HEK293 (cell line): ENCODE data around the gene VSIR.

Experiments used
- CTCF ChIA-PET: fragments of 350-600 bp; formaldehyde crosslinking; extraction: SDS; loops from one replicate; lab custom pipeline; 2021; ENCODE audit warnings: antibody characterized with exemption; lab: Yijun Ruan, JAX
- POLR2A ChIA-PET: fragments of 300-600 bp; formaldehyde crosslinking; extraction: SDS; loops from one replicate; lab custom pipeline; 2020; ENCODE audit warnings: antibody characterized with exemption, inconsistent platforms; lab: Yijun Ruan, JAX
- H3K27ac ChIP-seq: fragments of 200-500 bp; sonication (Bioruptor generic); 2 replicates; pipeline ENCODE4 v1.5.1; 2014; ENCODE audit warnings: low read depth, low read length, control low read depth, inconsistent platforms; ENCODE audit errors: extremely low read depth
- H3K36me3 ChIP-seq, 2 experiments: fragments of 200-500 bp in 1 of 2; sonication (Bioruptor generic) in 1 of 2; 1 replicate in 1 of 2; 2 replicates in 1 of 2; pipeline ENCODE4 v1.5.1; 2014 to 2017; ENCODE audit warnings: inconsistent platforms in 2 of 2, low read length in 2 of 2; ENCODE audit not compliant: control insufficient read depth in 2 of 2, insufficient read depth in 1 of 2
- H3K4me1 ChIP-seq: fragments of 200-500 bp; sonication (Bioruptor generic); 2 replicates; pipeline ENCODE4 v1.5.1; 2014; ENCODE audit warnings: mild to moderate bottlenecking, low read length, inconsistent platforms; ENCODE audit not compliant: control insufficient read depth, insufficient read depth
- H3K4me3 ChIP-seq: 2 replicates; pipeline ENCODE4 v1.5.1; 2011; ENCODE audit warnings: low read depth, mild to moderate bottlenecking, control low read depth, low read length, moderate library complexity
- H3K9me3 ChIP-seq: fragments of 200-500 bp; sonication (Bioruptor generic); 2 replicates; pipeline ENCODE4 v1.5.1; 2014; ENCODE audit warnings: low read depth, low read length, inconsistent platforms; ENCODE audit not compliant: control insufficient read depth, insufficient read depth
- GLIS1 ChIP-seq: fragments of 450-650 bp; formaldehyde crosslinking; IDR thresholded peaks from 2 replicates; pipeline ENCODE4 v1.5.1; 2016; ENCODE audit warnings: missing biosample characterization, missing genetic modification characterization
- KLF1 ChIP-seq: fragments of 450-650 bp; formaldehyde crosslinking; IDR thresholded peaks from 2 replicates; pipeline ENCODE4 v1.5.1; 2016; ENCODE audit warnings: missing biosample characterization, missing genetic modification characterization
- KLF8 ChIP-seq: fragments of 450-650 bp; formaldehyde crosslinking; IDR thresholded peaks from 2 replicates; pipeline ENCODE4 v1.5.1; 2016; ENCODE audit warnings: missing biosample characterization, missing genetic modification characterization
- MEIS1 ChIP-seq: sonication (generic); formaldehyde crosslinking; IDR thresholded peaks from 2 replicates; pipeline ENCODE4 v1.8.1; 2022; ENCODE audit warnings: missing genetic modification reagents, mild to moderate bottlenecking, borderline replicate concordance
- ZBTB1 ChIP-seq: fragments of 450-650 bp; formaldehyde crosslinking; IDR thresholded peaks from 2 replicates; pipeline ENCODE4 v1.5.1; 2016; ENCODE audit warnings: missing biosample characterization, missing genetic modification characterization
- ZNF10 ChIP-seq: fragments of 450-650 bp; formaldehyde crosslinking; IDR thresholded peaks from 2 replicates; pipeline ENCODE4 v1.5.1; 2017; ENCODE audit warnings: missing biosample characterization, missing genetic modification characterization
- ZNF157 ChIP-seq: fragments of 450-650 bp; formaldehyde crosslinking; IDR thresholded peaks from 2 replicates; pipeline ENCODE4 v1.5.1; 2016; ENCODE audit warnings: missing biosample characterization, missing genetic modification characterization
- ZNF280C ChIP-seq: fragments of 450-650 bp; formaldehyde crosslinking; IDR thresholded peaks from 2 replicates; pipeline ENCODE4 v1.5.1; 2016; ENCODE audit warnings: missing biosample characterization, missing genetic modification characterization
- ZNF354C ChIP-seq: fragments of 450-650 bp; formaldehyde crosslinking; IDR thresholded peaks from 2 replicates; pipeline ENCODE4 v1.5.1; 2016; ENCODE audit warnings: missing biosample characterization, missing genetic modification characterization, low read depth, borderline replicate concordance
- ZNF48 ChIP-seq: fragments of 450-650 bp; formaldehyde crosslinking; IDR thresholded peaks from 2 replicates; pipeline ENCODE4 v1.5.1; 2016; ENCODE audit warnings: missing biosample characterization, missing genetic modification characterization
- ZNF518A ChIP-seq: fragments of 450-650 bp; formaldehyde crosslinking; conservative IDR thresholded peaks from 2 replicates; pipeline ENCODE4 v1.5.1; 2016; ENCODE audit warnings: low read depth, missing biosample characterization, missing genetic modification characterization
- ZNF692 ChIP-seq: fragments of 450-650 bp; formaldehyde crosslinking; IDR thresholded peaks from 2 replicates; pipeline ENCODE4 v1.5.1; 2016; ENCODE audit warnings: missing biosample characterization, missing genetic modification characterization
- ZSCAN4 ChIP-seq: fragments of 450-650 bp; formaldehyde crosslinking; IDR thresholded peaks from 2 replicates; pipeline ENCODE4 v1.5.1; 2017; ENCODE audit warnings: missing biosample characterization, missing genetic modification characterization

The VSIR gene

GRCh38 chr10:71722849-71723248 is 50.5 kb downstream of the VSIR start:
- H3K36me3 ChIP-seq = no peaks in the 10 kb centered on the region
- H3K4me3 ChIP-seq = no peak overlapping the region
- no peak overlapping the region for H3K27ac ChIP-seq
- TF ChIP-seq ZNF280C (tag by site-specific recombination) = no peak
- TF ChIP-seq MEIS1 (CRISPR knock-in tag) = no peak
- ChIA-PET POLR2A (no interaction called here), CTCF (interaction anchor here (1.1 to 1.3 kb wide), 2 partner anchors 14 to 26 kb away, joined by 3 to 4 read pairs; no protein-coding TSS in a partner anchor)
- no peaks in the 10 kb centered on the region for H3K9me3 ChIP-seq
- no peaks in the 10 kb centered on the region for H3K4me1 ChIP-seq

- CTCF ChIA-PET = no interaction called here
- Histone ChIP-seq H3K4me1 (no peaks in the 10 kb centered on the region), H3K27ac (no peak overlapping the region), H3K36me3 (no peaks in the 10 kb centered on the region), H3K9me3 (no peaks in the 10 kb centered on the region), H3K4me3 (no peak overlapping the region)
- TF ChIP-seq KLF8 (no peak), KLF1 (tag by site-specific recombination) (no peak), ZNF10 (tag by site-specific recombination) (no peak), ZNF518A (tag by site-specific recombination) (no peak), ZNF48 (tag by site-specific recombination) (no peak), GLIS1 (no peak), ZNF157 (tag by site-specific recombination) (no peak), ZNF354C (no peak)
- POLR2A ChIA-PET = no interaction called here
These were observed 52.0 kb downstream of the VSIR start for GRCh38 chr10:71721313-71721712.

GRCh38 chr10:71720288-71720687 is 53.0 kb downstream of the VSIR start:
- Histone ChIP-seq H3K4me3 (no peak overlapping the region), H3K4me1 (no peaks in the 10 kb centered on the region), H3K9me3 (no peaks in the 10 kb centered on the region), H3K27ac (no peak overlapping the region), H3K36me3 (no peaks in the 10 kb centered on the region)
- no peak for TF ChIP-seq ZBTB1 (tag by site-specific recombination)
- TF ChIP-seq ZSCAN4 = 0 out of 2 replicates have a peak, but pooled peaks have one; percentile 30
- no peak for TF ChIP-seq ZNF692 (tag by site-specific recombination)
- 0 out of 2 replicates have a peak, but pooled peaks have one; percentile 9 for TF ChIP-seq GLIS1
- ChIA-PET POLR2A (interaction anchor here (0.6 kb wide), 1 partner anchor 639 kb away, joined by 3 read pairs; no protein-coding TSS in a partner anchor), CTCF (interaction anchor here (0.7 to 1.5 kb wide), 2 partner anchors 23 to 33 kb away, joined by 4 to 5 read pairs; no protein-coding TSS in a partner anchor)
